Natural killer cell (primary cell): Measurements from ENCODE around the gene MPEG1. TPM values are rescaled to one million over a fixed set of nuclear protein-coding genes. Genes with fewer than 3 reads are reported as not detected.

Experiments used
- ATAC-seq, 3 donors: fragments of 150-1000 bp in 2 of 3; fragments of 200-7000 bp in 1 of 3; cut with Tn5 transposase; 1 replicate in 1 of 3; 2 replicates in 2 of 3; pipeline ENCODE4 v1.10.0; 2021; ENCODE audit warnings: mild to moderate bottlenecking in 2 of 3, moderate library complexity in 2 of 3
- DNase-seq, 2 donors: peaks; one replicate each; pipeline versions ENCODE4 v3.0.0 to v3.0.0-alpha.2; 2013 to 2021; ENCODE audit warnings: mixed read lengths in 1 of 2
- H3K27ac ChIP-seq: one replicate; pipeline ENCODE4 v1.5.1; 2013; ENCODE audit warnings: mild to moderate bottlenecking, low read length
- H3K27me3 ChIP-seq: one replicate; pipeline ENCODE4 v1.6.1; 2013; ENCODE audit warnings: low read length; ENCODE audit not compliant: control insufficient read depth, insufficient read depth
- H3K36me3 ChIP-seq: one replicate; pipeline ENCODE4 v1.6.1; 2013; ENCODE audit warnings: low read length; ENCODE audit not compliant: control insufficient read depth, insufficient read depth
- H3K4me1 ChIP-seq: one replicate; pipeline ENCODE4 v1.6.1; 2013; ENCODE audit warnings: low read length; ENCODE audit not compliant: control insufficient read depth, insufficient read depth
- H3K4me3 ChIP-seq: one replicate; pipeline ENCODE4 v1.5.1; 2013; ENCODE audit warnings: low read length
- H3K9me3 ChIP-seq: one replicate; pipeline ENCODE4 v1.6.1; 2013; ENCODE audit warnings: low read length; ENCODE audit not compliant: control insufficient read depth, insufficient read depth
- H3K27ac Mint-ChIP-seq, 2 donors: one replicate each; pipeline ENCODE4 v1.8.0; 2022; ENCODE audit warnings: mild to moderate bottlenecking in 2 of 2, mixed read lengths in 2 of 2, moderate library complexity in 1 of 2
- H3K27me3 Mint-ChIP-seq, 2 donors: one replicate each; pipeline ENCODE4 v1.8.0; 2022; ENCODE audit warnings: low read depth in 2 of 2, mixed read lengths in 2 of 2
- H3K36me3 Mint-ChIP-seq: one replicate; pipeline ENCODE4 v1.8.0; 2022; ENCODE audit warnings: mixed read lengths
- H3K4me1 Mint-ChIP-seq, 2 donors: one replicate each; pipeline ENCODE4 v1.8.0; 2022; ENCODE audit warnings: mixed read lengths in 2 of 2
- H3K4me3 Mint-ChIP-seq: one replicate; pipeline ENCODE4 v1.8.0; 2022; ENCODE audit warnings: mild to moderate bottlenecking, moderate library complexity, mixed read lengths
- H3K9me3 Mint-ChIP-seq, 2 donors: one replicate each; pipeline ENCODE4 v1.8.0; 2022; ENCODE audit warnings: mixed read lengths in 2 of 2
- CTCF ChIP-seq: fragments of 200-600 bp; IDR thresholded peaks from one replicate; pipeline ENCODE4 v1.8.0; 2022; ENCODE audit warnings: antibody characterized with exemption
- WGBS: methylation state at CpG from one replicate; pipeline ENCODE4 v1.1.7; 2013; ENCODE audit warnings: missing lambda C conversion rate; ENCODE audit not compliant: insufficient coverage; 5-methylcytosine and 5-hydroxymethylcytosine counted together
- intact Hi-C: fragments of 100-400 bp; cut with micrococcal nuclease; formaldehyde crosslinking; loops from one replicate; pipeline ENCODE4 v1.14.2; 2022
- total RNA-seq, 4 donors: library from RNA; stranded (reverse); fragments of 120-200 nt in 1 of 4; gene quantifications; one replicate each; pipeline versions ENCODE4 v1.2.3 to v1.2.4, GENCODE V29; 2013 to 2022

MPEG1 gene
- total RNA-seq, 3 donors from 2014 or later (not counting 1 experiment from before 2014, with no cell fraction given), result 11.1 to 20.0 (median 19.6) TPM

GRCh38 chr11:59184691-59185339 is 27.9 kb downstream of the MPEG1 start:
- Mint-ChIP-seq H3K4me1 (no peaks in the 10 kb centered on the region), H3K27me3 (peaks cover 0 to 3% of the 10 kb centered on the region in 2 donors), H3K4me3 (no peak overlapping the region), H3K27ac (no peak overlapping the region), H3K36me3 (no peaks in the 10 kb centered on the region), H3K9me3 (no peaks in the 10 kb centered on the region)
- intact Hi-C loops, result no loop called here
- Histone ChIP-seq H3K36me3 (no peaks in the 10 kb centered on the region), H3K4me1 (no peaks in the 10 kb centered on the region), H3K27me3 (no peaks in the 10 kb centered on the region), H3K4me3 (no peak overlapping the region), H3K9me3 (no peaks in the 10 kb centered on the region), H3K27ac (no peak overlapping the region)
- WGBS, result 83% methylated on average over 7 of the region's 9 CpGs
- DNase-seq (no peak), ATAC-seq (no peak)
- TF ChIP-seq CTCF, result no peak

GRCh38 chr11:59183771-59184170 is 29.0 kb downstream of the MPEG1 start:
- Mint-ChIP-seq H3K4me1 (no peaks in the 10 kb centered on the region), H3K9me3 (no peaks in the 10 kb centered on the region), H3K27ac (no peak overlapping the region), H3K27me3 (peaks cover 0 to 3% of the 10 kb centered on the region in 2 donors), H3K4me3 (no peak overlapping the region), H3K36me3 (no peaks in the 10 kb centered on the region)
- intact Hi-C loops, result no loop called here
- no peak overlapping the region for H3K4me3 ChIP-seq
- H3K4me1 ChIP-seq, result no peaks in the 10 kb centered on the region
- H3K9me3 ChIP-seq, result no peaks in the 10 kb centered on the region
- H3K27ac ChIP-seq, result no peak overlapping the region
- no peaks in the 10 kb centered on the region for H3K36me3 ChIP-seq
- TF ChIP-seq CTCF, result no peak
- H3K27me3 ChIP-seq, result no peaks in the 10 kb centered on the region
- 87% methylated on average over 1 of the region's 1 CpG for WGBS
- ATAC-seq (no peak), DNase-seq (no peak)

- Histone ChIP-seq H3K4me1 (no peaks in the 10 kb centered on the region), H3K9me3 (no peaks in the 10 kb centered on the region), H3K27me3 (no peaks in the 10 kb centered on the region), H3K36me3 (no peaks in the 10 kb centered on the region), H3K27ac (no peak overlapping the region), H3K4me3 (no peak overlapping the region)
- WGBS, result 88% methylated on average over 4 of the region's 4 CpGs
- H3K9me3 Mint-ChIP-seq, result no peaks in the 10 kb centered on the region
- H3K4me1 Mint-ChIP-seq, result no peaks in the 10 kb centered on the region
- peaks cover 4 to 5% of the 10 kb centered on the region in 2 donors for H3K27me3 Mint-ChIP-seq
- intact Hi-C loops, result no loop called here
- ATAC-seq (peak in 1 of 3 donors; percentile 34), DNase-seq (peak in 1 of 2 donors; percentile 52)
- H3K27ac Mint-ChIP-seq, result no peak overlapping the region
- TF ChIP-seq CTCF, result no peak
- no peak overlapping the region for H3K4me3 Mint-ChIP-seq
- H3K36me3 Mint-ChIP-seq, result no peaks in the 10 kb centered on the region
Measured at GRCh38 chr11:59182457-59183151, 30.1 kb downstream of the MPEG1 start.
